NCI-H1417 (cell line): ENCODE measurements around the gene TSPAN32.
"Not testable (repeated sequence)": the region's sequence is repeated elsewhere in the genome, so short reads cannot be mapped to it uniquely, and the experiment has no call there.

Experiments
- DNase-seq, 3 experiments: peaks; one replicate each; lab custom pipeline; 2025; lab: John Stamatoyannopoulos, UW

TSPAN32 gene

GRCh38 chr11:2342981-2343380, 41.2 kb downstream of the TSPAN32 start:
- no peak for DNase-seq

- no peak for DNase-seq
Measured at GRCh38 chr11:2343502-2343901, 41.7 kb downstream of the TSPAN32 start.

- DNase-seq: no peak
Measured at GRCh38 chr11:2345050-2345449, 43.2 kb downstream of the TSPAN32 start.

GRCh38 chr11:2346014-2346413, 44.2 kb downstream of the TSPAN32 start:
- no peak for DNase-seq

GRCh38 chr11:2346586-2347307, 44.9 kb downstream of the TSPAN32 start:
- no peak for DNase-seq

GRCh38 chr11:2347308-2347830, 45.6 kb downstream of the TSPAN32 start:
- no peak for DNase-seq

GRCh38 chr11:2348986-2349385, 47.2 kb downstream of the TSPAN32 start:
- no peak for DNase-seq

- no peak for DNase-seq
Measured at GRCh38 chr11:2351701-2352100, 49.9 kb downstream of the TSPAN32 start.

GRCh38 chr11:2352420-2352819, 50.6 kb downstream of the TSPAN32 start:
- no peak for DNase-seq

- no peak for DNase-seq
Measured at GRCh38 chr11:2355000-2355644, 53.3 kb downstream of the TSPAN32 start.

GRCh38 chr11:2357246-2357645, 55.4 kb downstream of the TSPAN32 start:
- DNase-seq: no peak

GRCh38 chr11:2357651-2358050, 55.8 kb downstream of the TSPAN32 start:
- DNase-seq: not testable (repeated sequence)

GRCh38 chr11:2358754-2359442, 57.1 kb downstream of the TSPAN32 start:
- no peak for DNase-seq

- DNase-seq: no peak
Measured at GRCh38 chr11:2359557-2359956, 57.7 kb downstream of the TSPAN32 start.

GRCh38 chr11:2360081-2360642, 58.3 kb downstream of the TSPAN32 start:
- DNase-seq: no peak

GRCh38 chr11:2361565-2361964, 59.8 kb downstream of the TSPAN32 start:
- DNase-seq: no peak

- no peak for DNase-seq
Measured at GRCh38 chr11:2362414-2362813, 60.6 kb downstream of the TSPAN32 start.

- no peak for DNase-seq
Measured at GRCh38 chr11:2363130-2363529, 61.3 kb downstream of the TSPAN32 start.

GRCh38 chr11:2363577-2364370, 62.0 kb downstream of the TSPAN32 start:
- DNase-seq: no peak

GRCh38 chr11:2364386-2364785, 62.6 kb downstream of the TSPAN32 start:
- DNase-seq: not testable (repeated sequence)

GRCh38 chr11:2365571-2366210, 63.9 kb downstream of the TSPAN32 start:
- DNase-seq: no peak
